Suprapubic skin (tissue), 4 donors: Measurements from ENCODE around the gene TOP2B. TPM values are rescaled to one million over a fixed set of nuclear protein-coding genes. Genes with fewer than 3 reads are reported as not detected.

Source experiments
- DNase-seq, 2 donors: peaks; one replicate each; pipeline ENCODE4 v3.0.0-alpha.2; 2019; ENCODE audit warnings: low spot score in 2 of 2
- H3K27ac ChIP-seq: fragments of 200-600 bp; sonication (generic); one replicate; pipeline ENCODE4 v1.5.1; 2019
- H3K27me3 ChIP-seq: fragments of 200-600 bp; sonication (generic); one replicate; pipeline ENCODE4 v1.5.1; 2019
- H3K36me3 ChIP-seq: fragments of 200-600 bp; sonication (generic); one replicate; pipeline ENCODE4 v1.5.1; 2019
- H3K4me1 ChIP-seq: fragments of 200-600 bp; sonication (generic); one replicate; pipeline ENCODE4 v1.5.1; 2019
- H3K4me3 ChIP-seq: fragments of 200-600 bp; sonication (generic); one replicate; pipeline ENCODE4 v1.5.1; 2019; ENCODE audit warnings: mild to moderate bottlenecking
- H3K9me3 ChIP-seq: fragments of 200-600 bp; sonication (generic); one replicate; pipeline ENCODE4 v1.5.1; 2019
- EP300 ChIP-seq: sonication (generic); formaldehyde crosslinking; IDR thresholded peaks from one replicate; pipeline ENCODE4 v1.6.1; 2017; ENCODE audit warnings: antibody characterized with exemption
- POLR2A ChIP-seq, 2 donors: fragments of 450-650 bp; IDR thresholded peaks; one replicate each; pipeline ENCODE4 v1.6.1; 2017; ENCODE audit warnings: antibody characterized with exemption in 2 of 2, mild to moderate bottlenecking in 2 of 2, moderate library complexity in 2 of 2
- POLR2AphosphoS5 ChIP-seq, 3 donors: sonication (generic); formaldehyde crosslinking; IDR thresholded peaks; one replicate each; pipeline ENCODE4 v1.6.1; 2017; ENCODE audit warnings: antibody characterized with exemption in 3 of 3
- WGBS: methylation state at CpG from one replicate; pipeline ENCODE4 v1.1.5; 2018; 5-methylcytosine and 5-hydroxymethylcytosine counted together
- total RNA-seq, 4 donors: library from RNA; depleted of rRNA; stranded (reverse); fragments of >200 nt; gene quantifications; one replicate each; pipeline ENCODE4 v1.1.0, GENCODE V29; 2016
- TF ChIP-seq, protein P1 (sequence below), 2 donors: fragments of 200-600 bp in 1 of 2; fragments of 450-650 bp in 1 of 2; sonication (generic) in 1 of 2; IDR thresholded peaks; one replicate each; pipeline ENCODE4 v1.5.1; 2016 to 2019; ENCODE audit warnings: antibody characterized with exemption in 2 of 2, mild to moderate bottlenecking in 1 of 2, moderate library complexity in 1 of 2

Gene TOP2B
- total RNA-seq, 4 donors from 2014 or later, result 59.3 to 160 (median 83.5) TPM

DNA sequence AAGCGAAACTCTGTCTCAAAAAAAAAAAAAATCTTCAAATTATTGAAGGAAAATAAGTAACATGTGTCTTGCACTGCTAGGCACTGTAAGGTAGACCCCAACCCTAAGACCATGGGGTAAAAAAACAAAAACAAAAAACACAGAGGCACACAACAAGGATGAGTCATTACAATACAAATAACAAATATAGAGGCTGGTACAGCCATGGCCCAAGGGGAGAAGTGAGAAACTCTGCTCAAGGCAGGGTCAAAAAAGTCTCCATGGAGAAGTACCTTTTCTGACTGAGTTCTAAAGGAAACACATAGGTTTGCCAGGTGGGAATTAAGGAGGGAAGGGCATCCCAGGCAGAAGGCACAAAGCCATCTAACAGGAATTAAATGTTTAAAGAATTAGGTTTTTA lies 54.5 kb downstream of the TOP2B start:
- Histone ChIP-seq H3K36me3 (peaks cover 86% of the 10 kb centered on the region), H3K27me3 (no peaks in the 10 kb centered on the region), H3K4me1 (no peaks in the 10 kb centered on the region), H3K9me3 (no peaks in the 10 kb centered on the region), H3K27ac (no peak overlapping the region), H3K4me3 (no peak overlapping the region)
- DNase-seq, result no peak
- 100% methylated on average over 1 of the region's 1 CpG for WGBS
- TF ChIP-seq, protein P1, sequence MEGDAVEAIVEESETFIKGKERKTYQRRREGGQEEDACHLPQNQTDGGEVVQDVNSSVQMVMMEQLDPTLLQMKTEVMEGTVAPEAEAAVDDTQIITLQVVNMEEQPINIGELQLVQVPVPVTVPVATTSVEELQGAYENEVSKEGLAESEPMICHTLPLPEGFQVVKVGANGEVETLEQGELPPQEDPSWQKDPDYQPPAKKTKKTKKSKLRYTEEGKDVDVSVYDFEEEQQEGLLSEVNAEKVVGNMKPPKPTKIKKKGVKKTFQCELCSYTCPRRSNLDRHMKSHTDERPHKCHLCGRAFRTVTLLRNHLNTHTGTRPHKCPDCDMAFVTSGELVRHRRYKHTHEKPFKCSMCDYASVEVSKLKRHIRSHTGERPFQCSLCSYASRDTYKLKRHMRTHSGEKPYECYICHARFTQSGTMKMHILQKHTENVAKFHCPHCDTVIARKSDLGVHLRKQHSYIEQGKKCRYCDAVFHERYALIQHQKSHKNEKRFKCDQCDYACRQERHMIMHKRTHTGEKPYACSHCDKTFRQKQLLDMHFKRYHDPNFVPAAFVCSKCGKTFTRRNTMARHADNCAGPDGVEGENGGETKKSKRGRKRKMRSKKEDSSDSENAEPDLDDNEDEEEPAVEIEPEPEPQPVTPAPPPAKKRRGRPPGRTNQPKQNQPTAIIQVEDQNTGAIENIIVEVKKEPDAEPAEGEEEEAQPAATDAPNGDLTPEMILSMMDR (IDR thresholded peaks at IDR 0.05), result no peak
- TF ChIP-seq EP300 (no peak), POLR2AphosphoS5 (IDR thresholded peaks at IDR 0.05) (no peak), POLR2A (IDR thresholded peaks at IDR 0.05) (no peak)

DNA sequence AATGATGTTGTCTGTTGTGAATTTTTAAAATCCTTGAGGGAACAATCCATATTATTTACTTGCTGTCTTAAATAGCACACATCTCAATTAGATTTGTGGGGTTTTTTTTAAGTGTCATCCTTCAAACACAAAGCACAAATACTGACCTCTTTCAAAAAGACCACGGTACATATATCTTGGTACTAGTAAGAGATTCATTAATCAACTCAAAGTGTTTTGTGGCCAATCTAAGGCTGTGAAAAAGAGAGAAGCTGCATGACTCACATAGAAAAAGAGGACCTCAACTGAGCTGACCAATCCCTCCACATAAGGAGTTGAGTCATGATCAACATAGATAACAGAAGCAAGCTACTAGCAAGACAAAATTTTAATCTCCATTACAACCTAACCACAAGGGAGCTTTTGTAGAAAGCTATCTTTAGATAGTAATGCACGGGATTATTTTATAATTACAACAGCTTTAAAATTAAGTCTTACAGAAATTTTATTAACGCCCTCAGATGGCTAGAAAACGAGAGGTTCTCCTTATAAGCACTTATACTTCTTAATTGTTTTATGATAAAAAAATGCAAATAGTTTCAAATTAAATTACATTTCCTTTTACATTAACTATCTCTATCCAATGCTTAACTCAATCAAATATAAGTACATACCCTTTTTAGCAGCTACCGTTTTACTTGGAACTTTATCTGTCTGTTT lies 60.5 kb downstream of the TOP2B start:
- Histone ChIP-seq H3K36me3 (peaks cover 64% of the 10 kb centered on the region), H3K27ac (no peak overlapping the region), H3K9me3 (no peaks in the 10 kb centered on the region), H3K4me1 (peaks cover 12% of the 10 kb centered on the region), H3K4me3 (no peak overlapping the region), H3K27me3 (no peaks in the 10 kb centered on the region)
- WGBS, result 75% methylated on average over 5 of the region's 5 CpGs
- TF ChIP-seq, protein P1 (IDR thresholded peaks at IDR 0.05), result no peak
- TF ChIP-seq POLR2AphosphoS5 (IDR thresholded peaks at IDR 0.05) (no peak), EP300 (no peak), POLR2A (IDR thresholded peaks at IDR 0.05) (no peak)
- no peak for DNase-seq

DNA sequence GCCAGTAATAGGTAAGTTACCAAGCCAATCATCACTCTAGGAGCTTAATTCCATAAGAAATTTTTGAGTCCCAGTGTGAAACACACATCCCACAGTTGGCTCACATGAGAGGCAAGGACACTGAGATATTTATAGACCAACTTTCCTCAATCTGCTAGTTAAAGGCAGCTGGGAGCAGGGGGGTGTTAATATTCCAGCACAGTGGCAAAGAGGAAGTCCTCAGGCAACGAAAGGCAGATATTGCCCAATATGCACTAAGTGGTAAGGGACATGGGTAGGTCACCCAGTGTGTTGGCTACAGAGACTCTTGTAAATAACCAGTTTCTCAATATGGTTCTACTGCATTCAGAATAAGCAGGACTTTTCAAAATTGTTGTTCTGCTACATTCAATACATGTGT lies 61.0 kb downstream of the TOP2B start:
- no peak overlapping the region for H3K27ac ChIP-seq

DNA sequence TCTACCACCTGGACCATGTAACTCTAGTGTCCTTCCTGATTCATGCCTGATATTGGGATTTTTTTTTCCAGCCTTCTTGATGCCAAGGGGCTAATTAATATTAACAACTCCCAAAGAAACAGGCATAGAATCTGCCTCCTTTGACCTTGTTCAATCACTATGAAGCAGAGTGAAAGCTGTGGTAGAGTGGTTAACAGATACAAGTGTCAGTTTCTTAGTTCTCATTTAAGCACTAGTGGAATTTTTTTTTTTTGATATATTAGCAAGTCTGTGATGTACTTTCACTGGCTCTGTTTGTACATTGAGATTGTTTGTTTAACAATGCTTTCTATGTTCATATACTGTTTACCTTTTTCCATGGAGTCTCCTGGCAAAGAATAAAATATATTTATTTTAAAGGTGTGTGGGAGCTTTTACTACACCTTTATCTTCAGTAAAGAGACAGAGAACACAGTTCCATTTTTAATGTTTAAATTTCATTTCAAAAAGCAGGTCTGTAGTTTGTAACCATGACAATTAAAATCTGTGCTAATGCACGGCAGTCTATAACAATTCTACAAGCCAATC lies 67.1 kb downstream of the TOP2B start:
- Histone ChIP-seq H3K27me3 (no peaks in the 10 kb centered on the region), H3K27ac (no peak overlapping the region), H3K36me3 (peaks cover 50% of the 10 kb centered on the region), H3K4me3 (no peak overlapping the region), H3K4me1 (peaks cover 10% of the 10 kb centered on the region), H3K9me3 (no peaks in the 10 kb centered on the region)
- DNase-seq, result no peak
- WGBS, result 84% methylated on average over 1 of the region's 1 CpG
- no peak for TF ChIP-seq POLR2AphosphoS5 (IDR thresholded peaks at IDR 0.05)
- TF ChIP-seq EP300, result no peak

More for the DNA sequence above, 61.0 kb downstream of the TOP2B start:
- H3K4me3 ChIP-seq, result no peak overlapping the region
- H3K36me3 ChIP-seq, result peaks cover 64% of the 10 kb centered on the region
- TF ChIP-seq EP300 (no peak), POLR2A (IDR thresholded peaks at IDR 0.05) (no peak), POLR2AphosphoS5 (IDR thresholded peaks at IDR 0.05) (no peak)
- TF ChIP-seq, protein P1 (IDR thresholded peaks at IDR 0.05), result no peak
- no peak for DNase-seq
- H3K4me1 ChIP-seq, result peaks cover 12% of the 10 kb centered on the region
- WGBS, result 52% methylated on average over 1 of the region's 1 CpG
- H3K9me3 ChIP-seq, result no peaks in the 10 kb centered on the region
- no peaks in the 10 kb centered on the region for H3K27me3 ChIP-seq

DNA sequence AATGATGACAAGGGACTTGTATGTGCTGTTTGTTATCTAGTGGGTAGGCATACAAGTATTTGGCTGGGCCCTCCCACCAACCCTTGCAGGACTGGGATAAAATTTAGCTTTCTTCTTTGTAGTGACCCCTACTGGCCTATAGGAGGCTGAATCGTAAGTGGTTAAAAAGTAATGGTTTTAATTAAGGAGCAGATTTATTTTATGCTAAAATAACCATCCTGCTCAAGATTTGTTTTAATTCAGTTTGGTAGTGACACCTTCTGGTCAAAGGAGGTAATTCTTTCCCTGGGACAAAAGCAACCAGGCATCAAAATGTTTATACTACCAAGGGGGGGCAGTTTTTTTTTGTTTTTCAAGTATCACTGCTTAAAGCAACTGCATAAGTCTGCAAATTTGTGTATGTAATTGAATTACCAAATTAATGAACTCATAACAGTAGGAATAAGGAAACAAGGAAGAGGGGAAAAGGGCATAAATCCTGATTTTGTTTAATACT lies 70.7 kb downstream of the TOP2B start:
- Histone ChIP-seq H3K4me1 (peaks cover 14% of the 10 kb centered on the region), H3K4me3 (no peak overlapping the region), H3K27me3 (no peaks in the 10 kb centered on the region), H3K27ac (no peak overlapping the region), H3K36me3 (peaks cover 28% of the 10 kb centered on the region), H3K9me3 (no peaks in the 10 kb centered on the region)
- DNase-seq, result no peak
- TF ChIP-seq POLR2A (IDR thresholded peaks at IDR 0.05), result no peak
- TF ChIP-seq, protein P1 (IDR thresholded peaks at IDR 0.05), result peak; percentile 69 to 89
- 0% methylated on average over 1 of the region's 1 CpG for WGBS
